Subcutaneous abdominal adipose tissue (tissue), 5 donors: ENCODE measurements around the gene TMC7.
"Not testable (repeated sequence)": the region's sequence is repeated elsewhere in the genome, so short reads cannot be mapped to it uniquely, and the experiment has no call there.

Experiments used
- H3K27ac ChIP-seq: one replicate; pipeline ENCODE4 v1.7.0; 2013; ENCODE audit warnings: low read depth, mild to moderate bottlenecking, inconsistent platforms, low read length, moderate library complexity
- H3K27me3 ChIP-seq, 5 donors: one replicate each; pipeline ENCODE4 v1.7.0; 2013; ENCODE audit warnings: low read length in 5 of 5, inconsistent platforms in 1 of 5; ENCODE audit not compliant: control insufficient read depth in 5 of 5, insufficient read depth in 4 of 5
- H3K36me3 ChIP-seq, 5 donors: one replicate each; pipeline ENCODE4 v1.7.0; 2013; ENCODE audit warnings: low read length in 5 of 5; ENCODE audit not compliant: control insufficient read depth in 5 of 5, insufficient read depth in 5 of 5
- H3K4me1 ChIP-seq, 5 donors: one replicate each; pipeline ENCODE4 v1.7.0; 2013; ENCODE audit warnings: low read length in 5 of 5, mild to moderate bottlenecking in 3 of 5, moderate library complexity in 1 of 5; ENCODE audit not compliant: control insufficient read depth in 5 of 5, insufficient read depth in 5 of 5
- H3K4me3 ChIP-seq, 5 donors: one replicate each; pipeline ENCODE4 v1.7.0; 2013; ENCODE audit warnings: low read length in 5 of 5, low read depth in 1 of 5
- H3K9ac ChIP-seq, 5 donors: one replicate each; pipeline ENCODE4 v1.7.0; 2013; ENCODE audit warnings: low read length in 5 of 5, mild to moderate bottlenecking in 4 of 5, moderate library complexity in 3 of 5
- H3K9me3 ChIP-seq, 5 donors: one replicate each; pipeline ENCODE4 v1.7.0; 2013; ENCODE audit warnings: low read length in 5 of 5; ENCODE audit not compliant: control insufficient read depth in 5 of 5
- donor health status: healthy.
- donor health status: healthy.
- donor health status: healthy.
- donor health status: healthy.
- donor health status: healthy.

The TMC7 gene

GRCh38 chr16:18969855-18970240, 13.9 kb upstream of the TMC7 start:
- Histone ChIP-seq H3K27ac (no peak overlapping the region), H3K9me3 (no peaks in the 10 kb centered on the region), H3K9ac (no peak overlapping the region), H3K36me3 (no peaks in the 10 kb centered on the region), H3K27me3 (no peaks in the 10 kb centered on the region), H3K4me1 (peaks cover 0 to 6% (median 3%) of the 10 kb centered on the region in 5 donors), H3K4me3 (no peak overlapping the region)

DNA sequence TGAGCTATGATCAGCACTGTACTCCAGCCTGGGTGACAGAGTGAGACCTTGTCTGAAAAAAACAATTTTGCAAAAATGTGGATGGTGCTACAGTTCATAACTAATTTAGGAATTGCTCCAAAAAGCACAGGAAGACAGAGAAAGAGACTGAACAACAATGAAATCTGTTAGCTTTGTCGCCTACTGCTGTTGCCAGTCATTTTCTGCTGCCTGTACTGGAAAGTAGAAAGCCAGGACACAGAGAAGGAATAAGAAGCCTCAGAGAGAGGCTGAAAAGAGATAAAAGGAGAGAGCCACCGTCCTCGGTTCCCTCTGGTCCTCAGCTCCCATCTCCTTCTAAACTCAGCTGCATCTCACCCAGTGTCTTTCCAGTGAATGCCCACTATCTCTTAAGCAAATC, 8.6 kb upstream of the TMC7 start:
- Histone ChIP-seq H3K4me3 (no peak overlapping the region), H3K36me3 (no peaks in the 10 kb centered on the region), H3K4me1 (no peaks in the 10 kb centered on the region), H3K27me3 (peaks cover 0 to 5% (median 0%) of the 10 kb centered on the region in 5 donors), H3K9me3 (no peaks in the 10 kb centered on the region), H3K9ac (no peak overlapping the region), H3K27ac (no peak overlapping the region)

GRCh38 chr16:18979936-18980335, 3.8 kb upstream of the TMC7 start:
- Histone ChIP-seq H3K9me3 (no peaks in the 10 kb centered on the region), H3K27me3 (peaks cover 2 to 13% (median 8%) of the 10 kb centered on the region in 5 donors), H3K4me3 (no peak overlapping the region), H3K27ac (no peak overlapping the region), H3K36me3 (no peaks in the 10 kb centered on the region), H3K9ac (no peak overlapping the region), H3K4me1 (peaks cover 0 to 10% (median 3%) of the 10 kb centered on the region in 5 donors)

- Histone ChIP-seq H3K4me3 (peak overlapping the region in 4 of 5 donors; percentile 65 to 69 (median 68)), H3K36me3 (no peaks in the 10 kb centered on the region), H3K9me3 (no peaks in the 10 kb centered on the region), H3K27ac (peak overlapping the region; percentile 46), H3K9ac (peak overlapping the region in 2 of 5 donors; percentile 55 to 88), H3K4me1 (peaks cover 0 to 15% (median 3%) of the 10 kb centered on the region in 5 donors), H3K27me3 (peaks cover 2 to 13% (median 5%) of the 10 kb centered on the region in 5 donors)
Measured at GRCh38 chr16:18984435-18985005, 786 bp downstream of the TMC7 start.

DNA sequence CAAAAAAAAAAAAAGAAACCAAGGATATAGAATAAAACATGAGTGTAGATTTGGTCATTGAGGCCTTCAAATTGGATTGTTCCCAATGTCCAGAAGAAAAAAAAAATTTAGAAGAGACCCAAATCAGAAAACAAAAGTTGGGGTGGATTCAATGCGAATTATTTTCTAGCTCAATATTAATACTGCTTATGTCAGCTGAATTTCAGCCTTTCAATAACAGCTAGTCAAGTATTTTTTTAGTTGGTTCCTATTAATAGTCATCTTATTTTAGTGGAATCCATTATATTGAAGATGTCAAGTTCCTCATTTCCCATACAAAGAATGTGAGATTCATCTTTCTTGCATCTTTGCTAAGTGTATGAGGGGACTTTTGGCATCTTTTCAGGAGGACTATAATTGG, 1.5 kb downstream of the TMC7 start:
- peaks cover 2 to 13% (median 5%) of the 10 kb centered on the region in 5 donors for H3K27me3 ChIP-seq
- not testable (repeated sequence) for H3K9me3 ChIP-seq, H3K9ac ChIP-seq, H3K27ac ChIP-seq, H3K36me3 ChIP-seq, H3K4me3 ChIP-seq
- H3K4me1 ChIP-seq, result peaks cover 0 to 16% (median 3%) of the 10 kb centered on the region in 5 donors

DNA sequence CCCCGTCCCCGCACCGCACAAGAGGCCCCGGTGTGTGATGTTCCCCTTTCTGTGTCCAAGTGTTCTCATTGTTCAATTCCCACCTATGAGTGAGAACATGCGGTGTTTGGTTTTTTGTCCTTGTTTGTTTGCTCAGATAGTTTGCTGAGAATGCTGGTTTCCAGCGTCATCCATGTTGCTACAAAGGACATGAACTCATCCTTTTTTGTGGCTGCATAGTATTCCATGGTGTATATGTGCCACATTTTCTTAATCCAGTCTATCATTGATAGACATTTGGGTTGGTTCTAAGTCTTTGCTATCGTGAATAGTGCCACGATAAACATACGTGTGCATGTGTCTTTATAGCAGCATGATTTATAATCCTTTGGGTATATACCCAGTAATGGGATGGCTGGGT, 8.0 kb downstream of the TMC7 start:
- H3K4me1 ChIP-seq, H3K36me3 ChIP-seq, H3K9ac ChIP-seq, H3K4me3 ChIP-seq, H3K27ac ChIP-seq, H3K9me3 ChIP-seq, H3K27me3 ChIP-seq: not testable (repeated sequence)

DNA sequence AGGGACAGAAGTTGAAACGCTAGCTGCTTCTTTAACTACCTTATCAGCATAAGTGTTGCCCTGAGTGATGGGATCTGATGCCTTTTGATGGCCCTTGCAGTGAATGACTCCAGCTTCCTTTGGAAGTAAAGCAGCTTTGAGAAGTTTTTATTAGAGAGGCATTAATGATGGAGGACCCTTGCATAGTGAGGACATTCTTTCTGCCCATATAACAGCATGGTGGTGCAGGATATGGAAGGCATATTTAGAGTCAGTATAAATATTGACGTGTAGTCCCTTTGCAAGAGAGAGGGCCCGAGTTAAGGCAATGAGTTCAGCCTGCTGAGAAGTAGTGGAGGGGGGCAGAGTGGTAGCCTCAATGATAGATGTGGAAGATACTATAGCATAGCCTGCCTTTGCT, 9.8 kb downstream of the TMC7 start:
- H3K9me3 ChIP-seq, H3K4me1 ChIP-seq, H3K36me3 ChIP-seq, H3K27ac ChIP-seq, H3K9ac ChIP-seq, H3K4me3 ChIP-seq, H3K27me3 ChIP-seq: not testable (repeated sequence)

GRCh38 chr16:18994181-18994580, 10.4 kb downstream of the TMC7 start:
- not testable (repeated sequence) for H3K27ac ChIP-seq, H3K36me3 ChIP-seq, H3K4me3 ChIP-seq, H3K4me1 ChIP-seq, H3K27me3 ChIP-seq, H3K9me3 ChIP-seq, H3K9ac ChIP-seq

DNA sequence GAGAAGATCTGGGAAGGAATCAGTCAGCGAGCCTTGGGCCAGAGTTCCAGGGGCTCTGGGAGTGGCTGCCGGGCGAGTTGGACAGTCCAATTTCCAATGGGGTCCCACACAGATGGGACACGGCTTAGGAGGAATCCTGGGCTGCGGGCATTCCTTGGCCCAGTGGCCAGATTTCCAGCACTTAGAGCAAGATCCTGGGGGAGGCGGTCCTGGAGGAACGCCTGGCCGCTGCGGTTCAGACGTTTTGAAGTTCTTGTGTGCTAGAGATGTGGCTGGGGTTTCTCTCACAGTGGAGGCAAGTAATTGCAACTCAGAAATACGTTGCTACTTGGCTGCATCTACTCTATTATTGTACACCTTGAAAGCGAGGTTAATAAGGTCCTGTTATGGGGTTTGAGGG, 11.7 kb downstream of the TMC7 start:
- not testable (repeated sequence) for H3K9me3 ChIP-seq, H3K27ac ChIP-seq, H3K27me3 ChIP-seq, H3K9ac ChIP-seq, H3K36me3 ChIP-seq, H3K4me1 ChIP-seq, H3K4me3 ChIP-seq

GRCh38 chr16:18996536-18996935, 12.8 kb downstream of the TMC7 start:
- not testable (repeated sequence) for H3K9ac ChIP-seq, H3K9me3 ChIP-seq, H3K4me1 ChIP-seq, H3K36me3 ChIP-seq, H3K27ac ChIP-seq, H3K4me3 ChIP-seq, H3K27me3 ChIP-seq

- not testable (repeated sequence) for H3K4me3 ChIP-seq, H3K36me3 ChIP-seq, H3K9ac ChIP-seq, H3K27ac ChIP-seq, H3K9me3 ChIP-seq, H3K27me3 ChIP-seq
- H3K4me1 ChIP-seq, result peaks cover 0 to 14% (median 0%) of the 10 kb centered on the region in 5 donors
Measured at GRCh38 chr16:18997001-18997400, 13.3 kb downstream of the TMC7 start.
